Keratinocyte (primary cell): Measurements from ENCODE around the gene MYBBP1A. TPM values are rescaled to one million over a fixed set of nuclear protein-coding genes. Genes with fewer than 3 reads are reported as not detected.

Experiments
- DNase-seq: peaks from one replicate; pipeline ENCODE4 v3.0.0-alpha.2; 2011; ENCODE audit warnings: low read depth, missing footprints, low spot score
- FAIRE-seq: peaks from 2 replicates; lab custom pipeline; 2011; peaks lifted over from hg19 to GRCh38; lab: Jason Lieb, UNC
- H2AFZ ChIP-seq: 2 replicates; pipeline ENCODE4 v1.6.0; 2012; ENCODE audit warnings: low read length, control low read depth, inconsistent platforms; ENCODE audit not compliant: control insufficient read depth
- H3K27ac ChIP-seq: 2 replicates; pipeline ENCODE4 v1.5.1; 2011; ENCODE audit warnings: low read length; ENCODE audit not compliant: control insufficient read depth, insufficient read depth
- H3K27me3 ChIP-seq: 3 replicates; pipeline ENCODE4 v1.6.0; 2011; ENCODE audit warnings: low read length; ENCODE audit not compliant: control insufficient read depth, insufficient read depth; ENCODE audit errors: extremely low read depth
- H3K36me3 ChIP-seq, 2 experiments: 2 replicates in 1 of 2; 3 replicates in 1 of 2; pipeline ENCODE4 v1.5.1; 2011; ENCODE audit warnings: low read length in 2 of 2, mild to moderate bottlenecking in 1 of 2; ENCODE audit not compliant: control insufficient read depth in 2 of 2, insufficient read depth in 2 of 2; ENCODE audit errors: extremely low read depth in 1 of 2
- H3K4me1 ChIP-seq: 3 replicates; pipeline ENCODE4 v1.5.1; 2011; ENCODE audit warnings: low read length; ENCODE audit not compliant: control insufficient read depth, insufficient read depth; ENCODE audit errors: extremely low read depth
- H3K4me2 ChIP-seq: 3 replicates; pipeline ENCODE4 v1.6.0; 2011; ENCODE audit warnings: low read depth, low read length; ENCODE audit not compliant: control insufficient read depth, insufficient read depth; ENCODE audit errors: extremely low read depth
- H3K4me3 ChIP-seq, 3 experiments: fragments of 200-600 bp in 1 of 3; sonication (generic) in 1 of 3; 2 replicates in 2 of 3; 3 replicates in 1 of 3; pipeline ENCODE4 v1.5.1; 2011 to 2016; ENCODE audit warnings: low read length in 3 of 3, mild to moderate bottlenecking in 3 of 3, control low read depth in 2 of 3, inconsistent platforms in 1 of 3, low read depth in 1 of 3, mixed read lengths in 1 of 3, mixed run types in 1 of 3, moderate library complexity in 1 of 3; ENCODE audit not compliant: control insufficient read depth in 2 of 3, insufficient read depth in 2 of 3; ENCODE audit errors: extremely low read depth in 1 of 3
- H3K79me2 ChIP-seq: 2 replicates; pipeline ENCODE4 v1.6.0; 2012; ENCODE audit warnings: low read length; ENCODE audit not compliant: control insufficient read depth, insufficient read depth
- H3K9ac ChIP-seq: 3 replicates; pipeline ENCODE4 v1.6.0; 2011; ENCODE audit warnings: low read length; ENCODE audit not compliant: control insufficient read depth, insufficient read depth; ENCODE audit errors: extremely low read depth
- H3K9me1 ChIP-seq: 3 replicates; pipeline ENCODE4 v1.6.0; 2011; ENCODE audit warnings: low read length; ENCODE audit not compliant: control insufficient read depth, insufficient read depth; ENCODE audit errors: extremely low read depth
- H3K9me3 ChIP-seq: 2 replicates; pipeline ENCODE4 v1.5.1; 2012; ENCODE audit warnings: low read depth, low read length; ENCODE audit not compliant: control insufficient read depth
- H4K20me1 ChIP-seq: 3 replicates; pipeline ENCODE4 v1.6.0; 2011; ENCODE audit warnings: low read length; ENCODE audit not compliant: control insufficient read depth, insufficient read depth; ENCODE audit errors: extremely low read depth
- CTCF ChIP-seq, 3 experiments: IDR thresholded peaks in 1 of 3; conservative IDR thresholded peaks in 1 of 3; optimal IDR thresholded peaks in 1 of 3; 2 replicates in 2 of 3; 3 replicates in 1 of 3; pipeline versions ENCODE3 to v1.5.1; 2011; ENCODE audit warnings: low read length in 3 of 3, mild to moderate bottlenecking in 3 of 3, moderate library complexity in 2 of 3, control low read depth in 1 of 3, inconsistent platforms in 1 of 3; ENCODE audit not compliant: insufficient read depth in 2 of 3; ENCODE audit errors: extremely low read depth in 1 of 3
- EZH2 ChIP-seq: IDR thresholded peaks from one replicate; pipeline ENCODE4 v1.6.1; 2012; ENCODE audit warnings: inconsistent platforms, mild to moderate bottlenecking, low read length, moderate library complexity
- dilution Hi-C: fragments of 300-500 bp; cut with MboI; formaldehyde crosslinking; loops from one replicate; pipeline ENCODE4 v1.7.0; 2020; ENCODE audit warnings: low sequenced_read_pairs; ENCODE audit not compliant: extremely low pct_ligation_motif_present
- polyA plus RNA-seq, 5 experiments: library from polyadenylated mRNA; depleted of rRNA in 3 of 5; stranded (reverse) in 3 of 5; stranded (forward) in 1 of 5; unstranded in 1 of 5; fragments of >200 nt; gene quantifications; 1 replicate in 1 of 5; 2 replicates in 3 of 5; 3 replicates in 1 of 5; pipeline versions ENCODE4 v1.2.1 to v1.2.3, GENCODE V29; 2011 to 2012; ENCODE audit warnings: missing spikeins in 2 of 5, low read depth in 1 of 5, low replicate concordance in 1 of 5

The MYBBP1A gene
- polyA plus RNA-seq, 1 donor (not counting 4 experiments of a cell fraction or from before 2014, with no cell fraction given) = 20.5 TPM

- DNase-seq (no peak), FAIRE-seq (no peak)
- H3K4me3 ChIP-seq = no peak overlapping the region
- H2AFZ ChIP-seq = no peak overlapping the region
- TF ChIP-seq EZH2 = no peak
- H3K27me3 ChIP-seq = no peaks in the 10 kb centered on the region
- dilution Hi-C loops = no loop called here
- no peaks in the 10 kb centered on the region for H3K9me3 ChIP-seq
- no peaks in the 10 kb centered on the region for H3K9me1 ChIP-seq
- H3K4me1 ChIP-seq = peaks cover 7% of the 10 kb centered on the region
- no peak overlapping the region for H3K27ac ChIP-seq
- H3K79me2 ChIP-seq = no peaks in the 10 kb centered on the region
- H4K20me1 ChIP-seq = peaks cover 19% of the 10 kb centered on the region
- H3K4me2 ChIP-seq = no peak overlapping the region
- H3K36me3 ChIP-seq = peaks cover 39% of the 10 kb centered on the region in 2 experiments
- H3K9ac ChIP-seq = no peak overlapping the region
Observed at GRCh38 chr17:4539025-4539424, 16.2 kb downstream of the MYBBP1A start.

GRCh38 chr17:4538236-4539002 is 16.8 kb downstream of the MYBBP1A start:
- no peak overlapping the region for H3K4me2 ChIP-seq
- TF ChIP-seq EZH2 = no peak
- TF ChIP-seq CTCF (optimal IDR thresholded peaks at IDR 0.05 in 1 of 3, IDR thresholded peaks at IDR 0.05 in 1 of 3, conservative IDR thresholded peaks at IDR 0.05 in 1 of 3; ENCODE audit: extremely low read depth in 1 of 3, insufficient read depth in 2 of 3, low read length in 3 of 3) = no peak
- H3K9ac ChIP-seq = no peak overlapping the region
- no peak overlapping the region for H3K4me3 ChIP-seq
- H3K27me3 ChIP-seq = peaks cover 2% of the 10 kb centered on the region
- no peaks in the 10 kb centered on the region for H3K9me1 ChIP-seq
- DNase-seq (no peak), FAIRE-seq (no peak)
- no peak overlapping the region for H3K27ac ChIP-seq
- H2AFZ ChIP-seq = no peak overlapping the region
- H3K79me2 ChIP-seq = no peaks in the 10 kb centered on the region
- peaks cover 33 to 36% of the 10 kb centered on the region in 2 experiments for H3K36me3 ChIP-seq
- H4K20me1 ChIP-seq = peaks cover 19% of the 10 kb centered on the region
- H3K9me3 ChIP-seq = no peaks in the 10 kb centered on the region
- dilution Hi-C loops = no loop called here
- peaks cover 2% of the 10 kb centered on the region for H3K4me1 ChIP-seq
